ENCODE results near the gene SNX32.

DNA sequence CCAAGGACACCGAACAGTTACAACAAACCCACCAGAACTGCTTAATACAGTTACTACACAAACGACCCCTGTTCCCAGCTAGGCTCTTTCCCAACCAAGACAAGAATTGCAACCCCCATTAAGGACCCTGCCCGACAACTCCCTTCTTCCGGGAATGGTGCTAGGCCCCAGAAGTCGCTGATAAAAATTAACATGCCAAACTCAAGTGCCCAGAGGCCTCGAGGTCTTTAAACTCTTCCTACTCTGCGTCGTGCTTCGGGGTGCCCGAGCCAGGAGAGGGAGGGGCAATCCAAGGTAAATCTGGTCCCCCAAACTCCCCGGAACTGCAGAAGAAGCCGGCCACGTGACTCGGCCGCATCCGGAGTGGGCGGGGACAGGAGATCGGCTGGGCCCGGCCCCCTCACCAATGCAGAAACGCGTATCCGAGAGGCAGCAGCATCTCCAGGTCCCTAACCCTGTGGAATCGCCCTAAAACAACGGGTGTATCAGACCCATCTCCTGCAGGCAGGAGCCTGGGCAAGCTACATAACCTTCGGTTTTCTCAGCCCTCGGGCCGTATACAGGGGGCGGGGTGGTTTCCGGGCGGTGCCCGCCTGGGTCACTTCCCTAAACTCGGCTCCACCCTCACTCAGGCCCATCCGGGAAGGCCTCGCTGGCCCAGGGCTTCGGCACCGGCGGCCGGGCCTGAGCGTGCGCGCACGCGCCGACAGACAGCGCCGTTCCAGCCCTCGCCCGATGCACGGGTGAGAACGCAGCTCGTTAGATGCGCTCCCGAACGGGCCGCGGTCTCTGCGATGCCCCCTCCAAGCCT, 23.1 kb downstream of the SNX32 start:
- TF ChIP-seq, protein P1, sequence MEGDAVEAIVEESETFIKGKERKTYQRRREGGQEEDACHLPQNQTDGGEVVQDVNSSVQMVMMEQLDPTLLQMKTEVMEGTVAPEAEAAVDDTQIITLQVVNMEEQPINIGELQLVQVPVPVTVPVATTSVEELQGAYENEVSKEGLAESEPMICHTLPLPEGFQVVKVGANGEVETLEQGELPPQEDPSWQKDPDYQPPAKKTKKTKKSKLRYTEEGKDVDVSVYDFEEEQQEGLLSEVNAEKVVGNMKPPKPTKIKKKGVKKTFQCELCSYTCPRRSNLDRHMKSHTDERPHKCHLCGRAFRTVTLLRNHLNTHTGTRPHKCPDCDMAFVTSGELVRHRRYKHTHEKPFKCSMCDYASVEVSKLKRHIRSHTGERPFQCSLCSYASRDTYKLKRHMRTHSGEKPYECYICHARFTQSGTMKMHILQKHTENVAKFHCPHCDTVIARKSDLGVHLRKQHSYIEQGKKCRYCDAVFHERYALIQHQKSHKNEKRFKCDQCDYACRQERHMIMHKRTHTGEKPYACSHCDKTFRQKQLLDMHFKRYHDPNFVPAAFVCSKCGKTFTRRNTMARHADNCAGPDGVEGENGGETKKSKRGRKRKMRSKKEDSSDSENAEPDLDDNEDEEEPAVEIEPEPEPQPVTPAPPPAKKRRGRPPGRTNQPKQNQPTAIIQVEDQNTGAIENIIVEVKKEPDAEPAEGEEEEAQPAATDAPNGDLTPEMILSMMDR (conservative IDR thresholded peaks at IDR 0.05; ENCODE audit: low read length): no peak
- no peak for TF ChIP-seq EZH2phosphoT487 (IDR thresholded peaks at IDR 0.05; ENCODE audit: borderline replicate concordance)
